Testis (tissue), 2 donors: Measurements from ENCODE around the gene CORO1C.

Source experiments
- POLR2A ChIP-seq: fragments of 450-650 bp; IDR thresholded peaks from one replicate; pipeline ENCODE4 v1.6.1; 2017; ENCODE audit warnings: antibody characterized with exemption, mild to moderate bottlenecking, moderate library complexity
- TF ChIP-seq, protein P1 (sequence below), 3 experiments: fragments of 450-650 bp in 2 of 3; fragments of 200-600 bp in 1 of 3; sonication (generic) in 1 of 3; IDR thresholded peaks; one replicate each; pipeline ENCODE4 v1.5.1; 2016 to 2019; ENCODE audit warnings: antibody characterized with exemption in 3 of 3, mild to moderate bottlenecking in 2 of 3, moderate library complexity in 1 of 3

DNA sequence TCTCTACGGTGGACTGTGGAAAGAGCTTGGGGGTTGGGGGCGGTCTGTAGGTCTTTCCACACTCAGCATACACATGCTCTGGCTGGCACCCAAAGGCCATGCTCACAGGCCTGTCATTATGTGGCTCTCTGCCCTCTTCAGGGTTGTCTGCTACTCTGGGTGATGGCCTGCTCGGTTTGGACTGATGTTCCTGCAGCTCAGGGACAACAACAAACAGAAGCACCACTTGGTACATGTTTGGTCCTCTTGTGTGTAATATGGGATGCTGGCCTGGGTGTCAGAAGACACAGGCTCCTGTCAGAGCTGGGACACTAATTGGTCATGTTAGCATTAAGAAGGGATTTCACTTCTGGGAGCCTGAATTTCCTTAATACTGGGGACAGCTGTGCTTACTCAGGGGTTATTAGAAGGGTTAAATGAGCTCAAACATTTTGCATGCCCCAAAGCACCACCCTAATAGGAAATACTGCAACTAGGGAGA is 64.9 kb downstream of the CORO1C start:
- TF ChIP-seq, protein P1, sequence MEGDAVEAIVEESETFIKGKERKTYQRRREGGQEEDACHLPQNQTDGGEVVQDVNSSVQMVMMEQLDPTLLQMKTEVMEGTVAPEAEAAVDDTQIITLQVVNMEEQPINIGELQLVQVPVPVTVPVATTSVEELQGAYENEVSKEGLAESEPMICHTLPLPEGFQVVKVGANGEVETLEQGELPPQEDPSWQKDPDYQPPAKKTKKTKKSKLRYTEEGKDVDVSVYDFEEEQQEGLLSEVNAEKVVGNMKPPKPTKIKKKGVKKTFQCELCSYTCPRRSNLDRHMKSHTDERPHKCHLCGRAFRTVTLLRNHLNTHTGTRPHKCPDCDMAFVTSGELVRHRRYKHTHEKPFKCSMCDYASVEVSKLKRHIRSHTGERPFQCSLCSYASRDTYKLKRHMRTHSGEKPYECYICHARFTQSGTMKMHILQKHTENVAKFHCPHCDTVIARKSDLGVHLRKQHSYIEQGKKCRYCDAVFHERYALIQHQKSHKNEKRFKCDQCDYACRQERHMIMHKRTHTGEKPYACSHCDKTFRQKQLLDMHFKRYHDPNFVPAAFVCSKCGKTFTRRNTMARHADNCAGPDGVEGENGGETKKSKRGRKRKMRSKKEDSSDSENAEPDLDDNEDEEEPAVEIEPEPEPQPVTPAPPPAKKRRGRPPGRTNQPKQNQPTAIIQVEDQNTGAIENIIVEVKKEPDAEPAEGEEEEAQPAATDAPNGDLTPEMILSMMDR (IDR thresholded peaks at IDR 0.05) = no peak
- no peak for TF ChIP-seq POLR2A
